OCI-LY1 (cell line): ENCODE measurements around the gene RAB1A.

Experiments
- H2AFZ ChIP-seq: fragments of 200-600 bp; sonication (generic), shearing (Covaris generic); 2 replicates; pipeline ENCODE4 v1.6.0; 2014; ENCODE audit warnings: antibody characterized with exemption, mild to moderate bottlenecking, low read length
- H3F3A ChIP-seq: fragments of 200-600 bp; sonication (generic), shearing (Covaris generic); 2 replicates; pipeline ENCODE4 v1.6.0; 2014; ENCODE audit warnings: mild to moderate bottlenecking, antibody characterized with exemption, low read length, moderate library complexity; ENCODE audit not compliant: insufficient read depth
- H3K27ac ChIP-seq: fragments of 200-600 bp; sonication (generic); 2 replicates; pipeline ENCODE4 v1.5.1; 2014; ENCODE audit warnings: low read length, mixed run types, mild to moderate bottlenecking, low read depth; ENCODE audit not compliant: poor library complexity, severe bottlenecking
- H3K27me3 ChIP-seq: fragments of 200-600 bp; sonication (generic); 2 replicates; pipeline ENCODE4 v1.6.0; 2014; ENCODE audit warnings: antibody characterized with exemption, mild to moderate bottlenecking, low read length, moderate library complexity; ENCODE audit not compliant: insufficient read depth
- H3K36me3 ChIP-seq: fragments of 200-600 bp; sonication (generic); 2 replicates; pipeline ENCODE4 v1.6.1; 2014; ENCODE audit warnings: mild to moderate bottlenecking, antibody characterized with exemption, low read length, moderate library complexity, mixed read lengths; ENCODE audit not compliant: insufficient read depth
- H3K4me1 ChIP-seq: fragments of 200-600 bp; sonication (generic); 2 replicates; pipeline ENCODE4 v1.5.1; 2014; ENCODE audit warnings: mild to moderate bottlenecking, low read length, moderate library complexity; ENCODE audit not compliant: insufficient read depth, severe bottlenecking
- H3K4me2 ChIP-seq: fragments of 200-600 bp; sonication (generic), shearing (Covaris generic); 2 replicates; pipeline ENCODE4 v1.6.1; 2014; ENCODE audit warnings: low read length
- H3K4me3 ChIP-seq: fragments of 200-600 bp; sonication (generic); 2 replicates; pipeline ENCODE4 v1.5.1; 2014; ENCODE audit warnings: low read length, low read depth, mild to moderate bottlenecking, mixed read lengths; ENCODE audit not compliant: poor library complexity, severe bottlenecking
- H3K79me2 ChIP-seq: fragments of 200-600 bp; shearing (Covaris generic); 2 replicates; pipeline ENCODE4 v1.6.1; 2016; ENCODE audit warnings: mixed run types, low read length, mixed read lengths; ENCODE audit not compliant: insufficient read depth
- H3K9ac ChIP-seq: fragments of 200-600 bp; sonication (generic), shearing (Covaris generic); 2 replicates; pipeline ENCODE4 v1.6.1; 2014; ENCODE audit warnings: mild to moderate bottlenecking, low read length, mixed read lengths
- H3K9me2 ChIP-seq: fragments of 200-600 bp; sonication (generic), shearing (Covaris generic); 2 replicates; pipeline ENCODE4 v1.6.1; 2014; ENCODE audit warnings: low read depth, mild to moderate bottlenecking, low read length, mixed read lengths
- H3K9me3 ChIP-seq: fragments of 200-600 bp; shearing (Covaris generic); 2 replicates; pipeline ENCODE4 v1.6.1; 2014; ENCODE audit warnings: low read length, mixed read lengths
- H4K20me1 ChIP-seq: fragments of 200-600 bp; sonication (generic), shearing (Covaris generic); 2 replicates; pipeline ENCODE4 v1.6.0; 2016; ENCODE audit warnings: mild to moderate bottlenecking, low read length; ENCODE audit not compliant: insufficient read depth
- EZH2 ChIP-seq: fragments of 200-600 bp; sonication (generic), shearing (Covaris generic); IDR thresholded peaks from 2 replicates; pipeline ENCODE4 v1.8.0; 2017; ENCODE audit warnings: borderline replicate concordance, mixed run types, mild to moderate bottlenecking, antibody characterized with exemption, low read length, moderate library complexity, mixed read lengths
- TF ChIP-seq, protein P1 (sequence below): fragments of 200-600 bp; sonication (generic), shearing (Covaris generic); IDR thresholded peaks from 2 replicates; pipeline ENCODE4 v1.5.1; 2017; ENCODE audit warnings: mild to moderate bottlenecking, antibody characterized with exemption, low read length, moderate library complexity, mixed read lengths

The RAB1A gene

DNA sequence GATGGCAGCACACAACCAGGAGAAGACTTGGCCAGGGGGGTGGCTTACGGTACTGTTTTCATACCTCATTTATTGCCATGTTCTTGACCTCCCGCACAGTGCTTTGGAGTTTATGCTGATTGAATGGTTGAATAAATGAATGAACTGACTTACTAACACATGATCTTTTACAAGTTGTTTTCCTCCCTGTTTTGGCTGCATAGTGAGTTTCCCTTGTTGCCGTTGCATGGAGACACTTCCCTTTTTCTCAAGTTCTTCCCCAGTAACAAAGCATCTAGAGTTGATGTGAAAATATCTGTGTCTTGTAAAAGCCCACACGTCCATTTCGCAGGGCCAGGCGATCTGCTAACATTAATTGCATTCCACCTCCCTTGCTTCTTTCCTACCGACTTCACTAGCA is 35.7 kb upstream of the RAB1A start:
- no peaks in the 10 kb centered on the region for H3K79me2 ChIP-seq
- no peaks in the 10 kb centered on the region for H4K20me1 ChIP-seq
- H3K27me3 ChIP-seq, result 0 out of 2 replicates have a peak, but pooled peaks cover 3% of the 10 kb centered on the region
- no peak overlapping the region for H3K27ac ChIP-seq
- H3K9me2 ChIP-seq, result no peaks in the 10 kb centered on the region
- H2AFZ ChIP-seq, result no peak overlapping the region
- H3K4me2 ChIP-seq, result no peak overlapping the region
- no peaks in the 10 kb centered on the region for H3K9me3 ChIP-seq
- TF ChIP-seq, protein P1, sequence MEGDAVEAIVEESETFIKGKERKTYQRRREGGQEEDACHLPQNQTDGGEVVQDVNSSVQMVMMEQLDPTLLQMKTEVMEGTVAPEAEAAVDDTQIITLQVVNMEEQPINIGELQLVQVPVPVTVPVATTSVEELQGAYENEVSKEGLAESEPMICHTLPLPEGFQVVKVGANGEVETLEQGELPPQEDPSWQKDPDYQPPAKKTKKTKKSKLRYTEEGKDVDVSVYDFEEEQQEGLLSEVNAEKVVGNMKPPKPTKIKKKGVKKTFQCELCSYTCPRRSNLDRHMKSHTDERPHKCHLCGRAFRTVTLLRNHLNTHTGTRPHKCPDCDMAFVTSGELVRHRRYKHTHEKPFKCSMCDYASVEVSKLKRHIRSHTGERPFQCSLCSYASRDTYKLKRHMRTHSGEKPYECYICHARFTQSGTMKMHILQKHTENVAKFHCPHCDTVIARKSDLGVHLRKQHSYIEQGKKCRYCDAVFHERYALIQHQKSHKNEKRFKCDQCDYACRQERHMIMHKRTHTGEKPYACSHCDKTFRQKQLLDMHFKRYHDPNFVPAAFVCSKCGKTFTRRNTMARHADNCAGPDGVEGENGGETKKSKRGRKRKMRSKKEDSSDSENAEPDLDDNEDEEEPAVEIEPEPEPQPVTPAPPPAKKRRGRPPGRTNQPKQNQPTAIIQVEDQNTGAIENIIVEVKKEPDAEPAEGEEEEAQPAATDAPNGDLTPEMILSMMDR, result no peak
- TF ChIP-seq EZH2, result no peak
- H3K4me1 ChIP-seq, result peaks cover 18% of the 10 kb centered on the region
- H3F3A ChIP-seq, result no peaks in the 10 kb centered on the region
- H3K4me3 ChIP-seq, result no peak overlapping the region
- no peak overlapping the region for H3K9ac ChIP-seq
- no peaks in the 10 kb centered on the region for H3K36me3 ChIP-seq

DNA sequence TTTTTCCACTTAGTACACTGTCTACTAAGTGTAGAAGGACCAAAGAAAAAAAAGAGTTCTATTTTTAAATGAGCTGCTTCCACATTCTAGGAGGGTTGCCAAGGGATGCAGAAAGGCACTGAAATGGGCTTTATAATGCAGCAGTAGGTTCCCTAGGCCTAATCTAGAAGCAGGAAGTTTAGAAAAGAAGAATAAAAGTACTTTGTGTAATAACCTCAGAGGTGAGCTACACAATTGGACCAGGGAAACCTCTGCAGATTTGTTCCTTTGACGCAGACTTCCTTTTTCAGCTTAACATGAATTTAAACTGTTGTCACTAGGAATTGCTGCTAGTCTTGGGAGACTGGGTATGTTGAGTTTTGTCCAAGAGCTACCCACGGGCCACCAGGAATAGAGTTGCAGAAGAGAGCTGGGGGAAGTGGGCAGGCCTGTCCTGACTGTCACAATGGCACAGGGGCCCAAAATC is 34.6 kb upstream of the RAB1A start:
- Histone ChIP-seq H3K27ac (no peak overlapping the region), H3K4me3 (no peak overlapping the region), H2AFZ (no peak overlapping the region), H3K4me1 (peaks cover 26% of the 10 kb centered on the region), H3K9ac (no peak overlapping the region), H4K20me1 (no peaks in the 10 kb centered on the region), H3K79me2 (no peaks in the 10 kb centered on the region), H3F3A (no peaks in the 10 kb centered on the region), H3K9me2 (no peaks in the 10 kb centered on the region), H3K36me3 (no peaks in the 10 kb centered on the region), H3K4me2 (no peak overlapping the region), H3K9me3 (no peaks in the 10 kb centered on the region), H3K27me3 (no peaks in the 10 kb centered on the region)
- no peak for TF ChIP-seq EZH2
- TF ChIP-seq, protein P1, result no peak

DNA sequence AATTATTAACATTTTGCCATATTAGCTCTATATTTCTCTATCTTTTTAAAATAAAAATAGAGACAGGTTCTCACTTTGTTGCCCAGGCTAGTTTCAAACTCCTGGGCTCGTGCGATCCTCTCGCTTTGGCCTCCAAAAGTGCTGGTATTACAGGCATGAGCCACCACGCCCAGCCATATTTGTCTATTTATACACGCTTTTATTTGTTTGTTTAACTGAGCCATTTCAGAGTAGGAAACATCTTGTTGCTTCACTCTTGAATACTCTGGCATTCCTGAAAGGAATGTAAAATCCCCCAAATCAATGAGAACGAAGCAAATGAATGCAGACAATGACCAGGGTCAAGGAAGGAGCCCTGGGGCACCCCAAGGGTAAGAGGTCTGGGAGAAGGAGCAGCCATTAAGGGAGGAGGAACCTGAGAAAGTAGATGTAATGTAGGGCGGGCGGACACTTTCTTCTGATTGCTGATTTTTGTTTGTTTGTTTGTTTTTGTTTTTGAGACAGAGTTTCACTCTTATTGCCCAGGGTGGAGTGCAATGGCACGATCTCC is 31.7 kb upstream of the RAB1A start:
- Histone ChIP-seq H3K9ac (no peak overlapping the region), H3K4me2 (no peak overlapping the region; the same call in 1 of the 2 replicates), H3K9me2 (no peaks in the 10 kb centered on the region), H3K27ac (no peak overlapping the region), H3K27me3 (no peaks in the 10 kb centered on the region), H3K36me3 (no peaks in the 10 kb centered on the region), H3K9me3 (no peaks in the 10 kb centered on the region), H3K4me1 (peaks cover 19% of the 10 kb centered on the region), H4K20me1 (no peaks in the 10 kb centered on the region), H2AFZ (no peak overlapping the region), H3F3A (no peaks in the 10 kb centered on the region), H3K79me2 (no peaks in the 10 kb centered on the region), H3K4me3 (no peak overlapping the region)
- TF ChIP-seq, protein P1, result no peak
- no peak for TF ChIP-seq EZH2
